Common myeloid progenitor, CD34-positive (primary cell): Measurements from ENCODE around the gene ANKRD40.

Source experiments
- CTCF ChIA-PET: fragments of 350-600 bp; sonication (Branson Sonifier 250); formaldehyde crosslinking; loops from one replicate; lab custom pipeline; 2021; ENCODE audit warnings: antibody characterized with exemption; lab: Charles Lee
- POLR2A ChIA-PET: fragments of 350-600 bp; sonication (Branson Sonifier 250); formaldehyde crosslinking; loops from one replicate; lab custom pipeline; 2021; ENCODE audit warnings: antibody characterized with exemption; lab: Charles Lee
- DNase-seq, 3 donors: peaks; one replicate each; pipeline versions ENCODE4 v3.0.0 to v3.0.0-alpha.2; 2013
- H3K27ac ChIP-seq, 2 experiments: 1 replicate in 1 of 2; 2 replicates in 1 of 2; pipeline ENCODE4 v1.7.0; 2013; ENCODE audit warnings: inconsistent platforms in 2 of 2, low read length in 2 of 2, mild to moderate bottlenecking in 2 of 2, low read depth in 1 of 2, moderate library complexity in 1 of 2; ENCODE audit not compliant: severe bottlenecking in 2 of 2, insufficient read depth in 1 of 2, poor library complexity in 1 of 2
- H3K27me3 ChIP-seq, 5 experiments: replicated peaks in 2 of 5; 1 replicate in 3 of 5; 2 replicates in 2 of 5; pipeline versions ENCODE4 v1.6.1 to v1.7.0; 2013; ENCODE audit warnings: low read length in 4 of 5, mild to moderate bottlenecking in 2 of 5, moderate library complexity in 2 of 5, inconsistent platforms in 1 of 5; ENCODE audit not compliant: insufficient read depth in 5 of 5, control insufficient read depth in 4 of 5
- H3K36me3 ChIP-seq, 4 experiments: 1 replicate in 2 of 4; 2 replicates in 2 of 4; pipeline versions ENCODE4 v1.6.1 to v1.7.0; 2013; ENCODE audit warnings: low read length in 3 of 4, control low read depth in 1 of 4, mild to moderate bottlenecking in 1 of 4; ENCODE audit not compliant: control insufficient read depth in 4 of 4, insufficient read depth in 4 of 4
- H3K4me1 ChIP-seq, 4 experiments: 1 replicate in 3 of 4; 2 replicates in 1 of 4; pipeline versions ENCODE4 v1.6.1 to v1.7.1; 2013; ENCODE audit warnings: low read length in 3 of 4, mild to moderate bottlenecking in 3 of 4, control low read depth in 1 of 4, inconsistent platforms in 1 of 4, moderate library complexity in 1 of 4; ENCODE audit not compliant: control insufficient read depth in 4 of 4, insufficient read depth in 4 of 4; ENCODE audit errors: control extremely low read depth in 1 of 4
- H3K4me3 ChIP-seq, 7 experiments: 1 replicate in 4 of 7; 2 replicates in 3 of 7; pipeline versions ENCODE4 v1.5.1 to v1.7.0; 2013; ENCODE audit warnings: mild to moderate bottlenecking in 7 of 7, low read length in 6 of 7, moderate library complexity in 6 of 7, inconsistent platforms in 2 of 7, low read depth in 2 of 7, control low read depth in 1 of 7; ENCODE audit not compliant: insufficient read depth in 4 of 7, control insufficient read depth in 1 of 7; ENCODE audit errors: extremely low read depth in 1 of 7
- H3K9me3 ChIP-seq, 5 experiments: 1 replicate in 4 of 5; 2 replicates in 1 of 5; pipeline versions ENCODE4 v1.6.1 to v1.7.1; 2013; ENCODE audit warnings: low read length in 4 of 5, mild to moderate bottlenecking in 2 of 5, inconsistent platforms in 1 of 5, low read depth in 1 of 5, moderate library complexity in 1 of 5; ENCODE audit not compliant: control insufficient read depth in 4 of 5, insufficient read depth in 2 of 5; ENCODE audit errors: control extremely low read depth in 1 of 5
- WGBS: methylation state at CpG from one replicate; pipeline ENCODE4 v1.1.5; 2013; ENCODE audit not compliant: insufficient coverage; 5-methylcytosine and 5-hydroxymethylcytosine counted together

Gene ANKRD40

GRCh38 chr17:50676065-50676975 lies 31.4 kb downstream of the ANKRD40 start:
- no peak for DNase-seq
- ChIA-PET POLR2A (interaction anchor here (0.5 to 0.6 kb wide), 2 partner anchors 12 to 49 kb away, joined by 3 read pairs; no protein-coding TSS in a partner anchor), CTCF (interaction anchor here (11.2 kb wide), 1 partner anchor 49 kb away, joined by 84 read pairs; no protein-coding TSS in a partner anchor)

GRCh38 chr17:50675627-50676026 lies 32.1 kb downstream of the ANKRD40 start:
- H3K27ac ChIP-seq, result no peak overlapping the region
- no peaks in the 10 kb centered on the region for H3K9me3 ChIP-seq
- POLR2A ChIA-PET, result interaction anchor here (0.5 kb wide), 1 partner anchor 11 kb away, joined by 3 read pairs; no protein-coding TSS in a partner anchor
- WGBS, result 100% methylated on average over 7 of the region's 7 CpGs
- H3K4me3 ChIP-seq, result no peak overlapping the region
- DNase-seq, result no peak
- H3K4me1 ChIP-seq, result peaks cover 0 to 1% (median 0%) of the 10 kb centered on the region in 4 experiments
- H3K27me3 ChIP-seq, result peaks cover 0 to 6% (median 0%) of the 10 kb centered on the region in 5 experiments
- H3K36me3 ChIP-seq, result no peaks in the 10 kb centered on the region
- CTCF ChIA-PET, result interaction anchor here (11.2 kb wide), 1 partner anchor 48 kb away, joined by 84 read pairs; no protein-coding TSS in a partner anchor

More at GRCh38 chr17:50676065-50676975, 31.4 kb downstream of the ANKRD40 start:
- no peak overlapping the region for H3K4me3 ChIP-seq
- WGBS, result over 99% methylated on average over 17 of the region's 24 CpGs
- peaks cover 0 to 6% (median 0%) of the 10 kb centered on the region in 5 experiments for H3K27me3 ChIP-seq
- no peak overlapping the region for H3K27ac ChIP-seq
- peaks cover 0 to 6% (median 3%) of the 10 kb centered on the region in 4 experiments for H3K4me1 ChIP-seq
- H3K9me3 ChIP-seq, result no peaks in the 10 kb centered on the region
- H3K36me3 ChIP-seq, result no peaks in the 10 kb centered on the region

- H3K27ac ChIP-seq, result no peak overlapping the region
- no peak for DNase-seq
- peaks cover 0 to 6% (median 0%) of the 10 kb centered on the region in 5 experiments for H3K27me3 ChIP-seq
- no peak overlapping the region for H3K4me3 ChIP-seq
- H3K4me1 ChIP-seq, result no peaks in the 10 kb centered on the region
- CTCF ChIA-PET, result interaction anchor here (0.6 to 11.2 kb wide), 4 partner anchors 9 to 192 kb away, joined by 3 to 84 read pairs (median 4); no protein-coding TSS in a partner anchor
- POLR2A ChIA-PET, result interaction anchor here (0.5 kb wide), 1 partner anchor 11 kb away, joined by 3 read pairs; no protein-coding TSS in a partner anchor
- H3K36me3 ChIP-seq, result no peaks in the 10 kb centered on the region
- 33% methylated on average over 1 of the region's 3 CpGs for WGBS
- no peaks in the 10 kb centered on the region for H3K9me3 ChIP-seq
Measured at GRCh38 chr17:50675190-50675589, 32.5 kb downstream of the ANKRD40 start.

- CTCF ChIA-PET, result interaction anchor here (1.4 to 11.2 kb wide), 3 partner anchors 11 to 46 kb away, joined by 3 to 84 read pairs (median 4); no protein-coding TSS in a partner anchor
- Histone ChIP-seq H3K4me1 (peaks cover 0 to 4% (median under 1%) of the 10 kb centered on the region in 4 experiments), H3K36me3 (no peaks in the 10 kb centered on the region), H3K4me3 (no peak overlapping the region), H3K27me3 (no peaks in the 10 kb centered on the region), H3K27ac (no peak overlapping the region), H3K9me3 (no peaks in the 10 kb centered on the region)
- 94% methylated on average over 17 of the region's 20 CpGs for WGBS
- DNase-seq, result no peak
- POLR2A ChIA-PET, result no interaction called here
Measured at GRCh38 chr17:50672831-50673551, 34.7 kb downstream of the ANKRD40 start.

- H3K4me1 ChIP-seq, result peaks cover 0 to 4% (median under 1%) of the 10 kb centered on the region in 4 experiments
- ChIA-PET POLR2A (no interaction called here), CTCF (interaction anchor here (0.6 to 11.2 kb wide), 2 partner anchors 45 to 180 kb away, joined by 3 to 84 read pairs; no protein-coding TSS in a partner anchor)
- H3K4me3 ChIP-seq, result no peak overlapping the region
- DNase-seq, result no peak
- no peaks in the 10 kb centered on the region for H3K9me3 ChIP-seq
- no peaks in the 10 kb centered on the region for H3K27me3 ChIP-seq
- 100% methylated on average over 1 of the region's 5 CpGs for WGBS
- H3K36me3 ChIP-seq, result no peaks in the 10 kb centered on the region
- H3K27ac ChIP-seq, result no peak overlapping the region
Measured at GRCh38 chr17:50672071-50672470, 35.6 kb downstream of the ANKRD40 start.

GRCh38 chr17:50668838-50669581 lies 38.7 kb downstream of the ANKRD40 start:
- H3K4me1 ChIP-seq, result peaks cover 0 to 6% (median 3%) of the 10 kb centered on the region in 4 experiments
- WGBS, result 100% methylated on average over 6 of the region's 9 CpGs
- CTCF ChIA-PET, result interaction anchor here (0.7 to 3.2 kb wide), 4 partner anchors 10 to 1279 kb away, joined by 3 to 19 read pairs (median 4); no protein-coding TSS in a partner anchor
- no peaks in the 10 kb centered on the region for H3K27me3 ChIP-seq
- H3K36me3 ChIP-seq, result no peaks in the 10 kb centered on the region
- no peak overlapping the region for H3K27ac ChIP-seq
- no peak overlapping the region for H3K4me3 ChIP-seq
- H3K9me3 ChIP-seq, result no peaks in the 10 kb centered on the region
- DNase-seq, result no peak
- POLR2A ChIA-PET, result no interaction called here
